GM23338 (cell line): Measurements from ENCODE around the gene MTERF4. TPM values are rescaled to one million over a fixed set of nuclear protein-coding genes. Genes with fewer than 3 reads are reported as not detected.

ENCODE experiments used
- ATAC-seq: fragments of 200-7000 bp; cut with Tn5 transposase; 3 replicates; pipeline ENCODE4 v1.9.1; 2020
- DNase-seq: peaks from one replicate; pipeline ENCODE4 v3.0.0-alpha.2; 2015; ENCODE audit warnings: low spot score
- H2AFZ ChIP-seq: fragments of 200-600 bp; sonication (generic); 2 replicates; pipeline ENCODE4 v1.8.0; 2016; ENCODE audit warnings: antibody characterized with exemption, mild to moderate bottlenecking, moderate library complexity
- H3F3A ChIP-seq: fragments of 200-600 bp; sonication (generic); replicated peaks from 2 replicates; pipeline ENCODE4 v1.8.0; 2017; ENCODE audit warnings: antibody characterized with exemption, mixed run types, low read depth
- H3K27ac ChIP-seq: fragments of 200-600 bp; sonication (generic); 2 replicates; pipeline ENCODE4 v1.6.1; 2016; ENCODE audit warnings: low read depth
- H3K27me3 ChIP-seq: fragments of 200-600 bp; sonication (generic); 2 replicates; pipeline ENCODE4 v1.8.0; 2016; ENCODE audit warnings: mild to moderate bottlenecking, mixed run types, moderate library complexity; ENCODE audit not compliant: insufficient read depth
- H3K36me3 ChIP-seq: fragments of 200-600 bp; sonication (generic); 2 replicates; pipeline ENCODE4 v1.8.0; 2016; ENCODE audit warnings: mild to moderate bottlenecking; ENCODE audit not compliant: insufficient read depth
- H3K4me1 ChIP-seq: fragments of 200-600 bp; sonication (generic); 2 replicates; pipeline ENCODE4 v1.8.0; 2016; ENCODE audit warnings: mild to moderate bottlenecking, moderate library complexity; ENCODE audit not compliant: insufficient read depth
- H3K4me2 ChIP-seq: fragments of 200-600 bp; sonication (generic); 2 replicates; pipeline ENCODE4 v1.7.1; 2017; ENCODE audit warnings: mixed run types
- H3K4me3 ChIP-seq: fragments of 200-600 bp; sonication (generic); 2 replicates; pipeline ENCODE4 v1.6.1; 2016; ENCODE audit warnings: mixed run types
- H3K79me2 ChIP-seq: fragments of 200-600 bp; sonication (generic); replicated peaks from 2 replicates; pipeline ENCODE4 v1.8.0; 2017; ENCODE audit warnings: mild to moderate bottlenecking; ENCODE audit not compliant: insufficient read depth
- H3K9me2 ChIP-seq: fragments of 200-600 bp; sonication (generic); 2 replicates; pipeline ENCODE4 v1.8.0; 2017; ENCODE audit not compliant: insufficient read depth
- H4K20me1 ChIP-seq: fragments of 200-600 bp; sonication (generic); replicated peaks from 2 replicates; pipeline ENCODE4 v1.8.0; 2017; ENCODE audit warnings: mild to moderate bottlenecking; ENCODE audit not compliant: insufficient read depth
- H3K27ac Mint-ChIP-seq: 2 replicates; pipeline ENCODE4 v1.8.0; 2020; ENCODE audit warnings: inconsistent platforms, mild to moderate bottlenecking, moderate library complexity, mixed read lengths
- H3K27me3 Mint-ChIP-seq: 3 replicates; pipeline ENCODE4 v1.8.0; 2022; ENCODE audit warnings: low read depth, mild to moderate bottlenecking, moderate library complexity, mixed read lengths, inconsistent platforms; ENCODE audit not compliant: insufficient read depth, poor library complexity
- H3K36me3 Mint-ChIP-seq: 3 replicates; pipeline ENCODE4 v1.8.0; 2021; ENCODE audit warnings: low read depth, mild to moderate bottlenecking, inconsistent platforms, moderate library complexity, mixed read lengths
- H3K4me1 Mint-ChIP-seq: 3 replicates; pipeline ENCODE4 v1.8.0; 2020; ENCODE audit warnings: mild to moderate bottlenecking, inconsistent platforms, mixed read lengths
- H3K4me3 Mint-ChIP-seq: 3 replicates; pipeline ENCODE4 v1.8.0; 2021; ENCODE audit warnings: moderate library complexity, mild to moderate bottlenecking, inconsistent platforms, mixed read lengths
- H3K9me3 Mint-ChIP-seq: 3 replicates; pipeline ENCODE4 v1.8.0; 2020; ENCODE audit warnings: moderate library complexity, mild to moderate bottlenecking, inconsistent platforms, mixed read lengths
- CTCF ChIP-seq, 2 experiments: fragments of 200-600 bp in 1 of 2; sonication (generic) in 1 of 2; conservative IDR thresholded peaks; 2 replicates each; pipeline versions ENCODE4 v1.5.1 to v1.6.1; 2016 to 2017; ENCODE audit warnings: antibody characterized with exemption in 2 of 2, low read depth in 2 of 2, mild to moderate bottlenecking in 2 of 2, moderate library complexity in 1 of 2
- EZH2 ChIP-seq: fragments of 200-600 bp; sonication (generic); IDR thresholded peaks from one replicate; pipeline ENCODE4 v1.8.0; 2017; ENCODE audit warnings: antibody characterized with exemption, mild to moderate bottlenecking, low read depth; ENCODE audit not compliant: unreplicated experiment
- JUNB ChIP-seq: IDR thresholded peaks from one replicate; pipeline ENCODE4 v1.6.1; 2016; ENCODE audit warnings: antibody characterized with exemption; ENCODE audit not compliant: unreplicated experiment
- NANOG ChIP-seq: IDR thresholded peaks from 2 replicates; pipeline ENCODE4 v1.6.1; 2016; ENCODE audit warnings: antibody characterized with exemption, borderline replicate concordance
- POLR2AphosphoS5 ChIP-seq: IDR thresholded peaks from 2 replicates; pipeline ENCODE4 v1.6.1; 2016; ENCODE audit warnings: antibody characterized with exemption, low read depth
- STAT1 ChIP-seq: IDR thresholded peaks from one replicate; pipeline ENCODE4 v1.6.1; 2016; ENCODE audit warnings: antibody characterized with exemption; ENCODE audit not compliant: unreplicated experiment
- ZNF114 ChIP-seq: fragments of 250-450 bp; sonication (Bioruptor Pico); IDR thresholded peaks from 2 replicates; pipeline ENCODE4 v1.5.0; 2020; ENCODE audit warnings: mild to moderate bottlenecking, moderate library complexity
- ZNF331 ChIP-seq: fragments of 250-450 bp; sonication (Bioruptor Pico); IDR thresholded peaks from 2 replicates; pipeline ENCODE4 v1.5.0; 2020; ENCODE audit warnings: low read depth, mild to moderate bottlenecking, moderate library complexity
- ZNF462 ChIP-seq: fragments of 250-450 bp; sonication (Bioruptor Pico); IDR thresholded peaks from 2 replicates; pipeline ENCODE4 v1.5.0; 2020; ENCODE audit warnings: mild to moderate bottlenecking, moderate library complexity
- polyA plus RNA-seq: library from polyadenylated mRNA; unstranded; fragments of >200 nt; fragmentation: Nextera tagmentation; extraction: Ambion mirVana; gene quantifications from 2 replicates; pipeline ENCODE4 v1.2.1, GENCODE V29; 2016
- total RNA-seq: library from RNA; depleted of rRNA; stranded (reverse); fragments of >200 nt; shearing (Covaris generic); gene quantifications from 2 replicates; pipeline ENCODE4 v1.2.3, GENCODE V29; 2014
- TF ChIP-seq, protein P1 (sequence below): IDR thresholded peaks from one replicate; pipeline ENCODE4 v1.6.1; 2018; ENCODE audit warnings: antibody characterized with exemption; ENCODE audit not compliant: unreplicated experiment

MTERF4 gene
- total and polyA plus RNA-seq, 2 experiments from 2014 or later = 15.3 to 63.6 TPM

GRCh38 chr2:241110089-241110606, 8.1 kb upstream of the MTERF4 start:
- Histone ChIP-seq H2AFZ (no peak overlapping the region), H3K9me2 (no peaks in the 10 kb centered on the region), H3K27me3 (no peaks in the 10 kb centered on the region), H3K36me3 (no peaks in the 10 kb centered on the region), H3F3A (no peaks in the 10 kb centered on the region), H3K27ac (no peak overlapping the region), H3K4me1 (no peaks in the 10 kb centered on the region), H3K79me2 (no peaks in the 10 kb centered on the region), H3K4me3 (no peak overlapping the region), H4K20me1 (no peaks in the 10 kb centered on the region), H3K4me2 (no peak overlapping the region)
- TF ChIP-seq ZNF462 (CRISPR knock-in tag) (no peak), JUNB (no peak), POLR2AphosphoS5 (no peak), ZNF114 (CRISPR knock-in tag) (no peak), CTCF (conservative IDR thresholded peaks at IDR 0.05; ENCODE audit: low read depth in 2 of 2) (no peak), STAT1 (no peak), EZH2 (no peak), NANOG (no peak), ZNF331 (no peak)
- TF ChIP-seq, protein P1, sequence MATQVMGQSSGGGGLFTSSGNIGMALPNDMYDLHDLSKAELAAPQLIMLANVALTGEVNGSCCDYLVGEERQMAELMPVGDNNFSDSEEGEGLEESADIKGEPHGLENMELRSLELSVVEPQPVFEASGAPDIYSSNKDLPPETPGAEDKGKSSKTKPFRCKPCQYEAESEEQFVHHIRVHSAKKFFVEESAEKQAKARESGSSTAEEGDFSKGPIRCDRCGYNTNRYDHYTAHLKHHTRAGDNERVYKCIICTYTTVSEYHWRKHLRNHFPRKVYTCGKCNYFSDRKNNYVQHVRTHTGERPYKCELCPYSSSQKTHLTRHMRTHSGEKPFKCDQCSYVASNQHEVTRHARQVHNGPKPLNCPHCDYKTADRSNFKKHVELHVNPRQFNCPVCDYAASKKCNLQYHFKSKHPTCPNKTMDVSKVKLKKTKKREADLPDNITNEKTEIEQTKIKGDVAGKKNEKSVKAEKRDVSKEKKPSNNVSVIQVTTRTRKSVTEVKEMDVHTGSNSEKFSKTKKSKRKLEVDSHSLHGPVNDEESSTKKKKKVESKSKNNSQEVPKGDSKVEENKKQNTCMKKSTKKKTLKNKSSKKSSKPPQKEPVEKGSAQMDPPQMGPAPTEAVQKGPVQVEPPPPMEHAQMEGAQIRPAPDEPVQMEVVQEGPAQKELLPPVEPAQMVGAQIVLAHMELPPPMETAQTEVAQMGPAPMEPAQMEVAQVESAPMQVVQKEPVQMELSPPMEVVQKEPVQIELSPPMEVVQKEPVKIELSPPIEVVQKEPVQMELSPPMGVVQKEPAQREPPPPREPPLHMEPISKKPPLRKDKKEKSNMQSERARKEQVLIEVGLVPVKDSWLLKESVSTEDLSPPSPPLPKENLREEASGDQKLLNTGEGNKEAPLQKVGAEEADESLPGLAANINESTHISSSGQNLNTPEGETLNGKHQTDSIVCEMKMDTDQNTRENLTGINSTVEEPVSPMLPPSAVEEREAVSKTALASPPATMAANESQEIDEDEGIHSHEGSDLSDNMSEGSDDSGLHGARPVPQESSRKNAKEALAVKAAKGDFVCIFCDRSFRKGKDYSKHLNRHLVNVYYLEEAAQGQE = no peak
- H3K4me1 Mint-ChIP-seq = no peaks in the 10 kb centered on the region
- H3K36me3 Mint-ChIP-seq = peaks cover 16% of the 10 kb centered on the region; the same call in 2 of the 3 replicates
- H3K4me3 Mint-ChIP-seq = no peak overlapping the region; the same call in 2 of the 3 replicates
- ATAC-seq = no peak
- H3K9me3 Mint-ChIP-seq = no peaks in the 10 kb centered on the region; the same call in 2 of the 3 replicates
- H3K27ac Mint-ChIP-seq = no peak overlapping the region
- peaks cover 2% of the 10 kb centered on the region for H3K27me3 Mint-ChIP-seq
- no peak for DNase-seq
